OCI-LY1 (cell line): ENCODE data around the gene ADTRP.

Source experiments
- H2AFZ ChIP-seq: fragments of 200-600 bp; sonication (generic), shearing (Covaris generic); 2 replicates; pipeline ENCODE4 v1.6.0; 2014; ENCODE audit warnings: antibody characterized with exemption, mild to moderate bottlenecking, low read length
- H3F3A ChIP-seq: fragments of 200-600 bp; sonication (generic), shearing (Covaris generic); 2 replicates; pipeline ENCODE4 v1.6.0; 2014; ENCODE audit warnings: mild to moderate bottlenecking, antibody characterized with exemption, low read length, moderate library complexity; ENCODE audit not compliant: insufficient read depth
- H3K27ac ChIP-seq: fragments of 200-600 bp; sonication (generic); 2 replicates; pipeline ENCODE4 v1.5.1; 2014; ENCODE audit warnings: low read length, mixed run types, mild to moderate bottlenecking, low read depth; ENCODE audit not compliant: poor library complexity, severe bottlenecking
- H3K27me3 ChIP-seq: fragments of 200-600 bp; sonication (generic); 2 replicates; pipeline ENCODE4 v1.6.0; 2014; ENCODE audit warnings: antibody characterized with exemption, mild to moderate bottlenecking, low read length, moderate library complexity; ENCODE audit not compliant: insufficient read depth
- H3K36me3 ChIP-seq: fragments of 200-600 bp; sonication (generic); 2 replicates; pipeline ENCODE4 v1.6.1; 2014; ENCODE audit warnings: mild to moderate bottlenecking, antibody characterized with exemption, low read length, moderate library complexity, mixed read lengths; ENCODE audit not compliant: insufficient read depth
- H3K4me1 ChIP-seq: fragments of 200-600 bp; sonication (generic); 2 replicates; pipeline ENCODE4 v1.5.1; 2014; ENCODE audit warnings: mild to moderate bottlenecking, low read length, moderate library complexity; ENCODE audit not compliant: insufficient read depth, severe bottlenecking
- H3K4me2 ChIP-seq: fragments of 200-600 bp; sonication (generic), shearing (Covaris generic); 2 replicates; pipeline ENCODE4 v1.6.1; 2014; ENCODE audit warnings: low read length
- H3K4me3 ChIP-seq: fragments of 200-600 bp; sonication (generic); 2 replicates; pipeline ENCODE4 v1.5.1; 2014; ENCODE audit warnings: low read length, low read depth, mild to moderate bottlenecking, mixed read lengths; ENCODE audit not compliant: poor library complexity, severe bottlenecking
- H3K79me2 ChIP-seq: fragments of 200-600 bp; shearing (Covaris generic); 2 replicates; pipeline ENCODE4 v1.6.1; 2016; ENCODE audit warnings: mixed run types, low read length, mixed read lengths; ENCODE audit not compliant: insufficient read depth
- H3K9ac ChIP-seq: fragments of 200-600 bp; sonication (generic), shearing (Covaris generic); 2 replicates; pipeline ENCODE4 v1.6.1; 2014; ENCODE audit warnings: mild to moderate bottlenecking, low read length, mixed read lengths
- H3K9me2 ChIP-seq: fragments of 200-600 bp; sonication (generic), shearing (Covaris generic); 2 replicates; pipeline ENCODE4 v1.6.1; 2014; ENCODE audit warnings: low read depth, mild to moderate bottlenecking, low read length, mixed read lengths
- H3K9me3 ChIP-seq: fragments of 200-600 bp; shearing (Covaris generic); 2 replicates; pipeline ENCODE4 v1.6.1; 2014; ENCODE audit warnings: low read length, mixed read lengths
- H4K20me1 ChIP-seq: fragments of 200-600 bp; sonication (generic), shearing (Covaris generic); 2 replicates; pipeline ENCODE4 v1.6.0; 2016; ENCODE audit warnings: mild to moderate bottlenecking, low read length; ENCODE audit not compliant: insufficient read depth
- EZH2 ChIP-seq: fragments of 200-600 bp; sonication (generic), shearing (Covaris generic); IDR thresholded peaks from 2 replicates; pipeline ENCODE4 v1.8.0; 2017; ENCODE audit warnings: borderline replicate concordance, mixed run types, mild to moderate bottlenecking, antibody characterized with exemption, low read length, moderate library complexity, mixed read lengths
- TF ChIP-seq, protein P1 (sequence below): fragments of 200-600 bp; sonication (generic), shearing (Covaris generic); IDR thresholded peaks from 2 replicates; pipeline ENCODE4 v1.5.1; 2017; ENCODE audit warnings: mild to moderate bottlenecking, antibody characterized with exemption, low read length, moderate library complexity, mixed read lengths

ADTRP gene

DNA sequence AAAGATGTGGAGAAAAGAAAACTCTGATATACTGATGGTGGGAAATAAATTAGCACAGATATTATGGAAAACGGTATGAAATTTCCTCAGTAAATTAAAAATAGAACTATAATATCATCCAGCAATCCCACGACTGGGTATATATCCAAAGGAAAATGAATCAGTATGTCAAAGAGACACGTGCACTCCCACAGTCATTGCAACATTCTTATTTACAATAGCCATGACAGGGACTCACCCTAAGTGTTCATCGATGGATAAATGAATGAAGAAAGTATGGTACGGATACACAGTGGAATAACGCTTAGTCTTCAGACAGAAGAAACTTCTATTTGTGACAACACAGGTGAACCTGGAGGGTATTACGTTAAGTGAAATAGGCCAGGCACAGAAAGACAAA is 5.7 kb upstream of the ADTRP start:
- H4K20me1 ChIP-seq, result no peaks in the 10 kb centered on the region
- no peak overlapping the region for H2AFZ ChIP-seq
- no peaks in the 10 kb centered on the region for H3K79me2 ChIP-seq
- no peak overlapping the region for H3K4me2 ChIP-seq
- no peak overlapping the region for H3K4me3 ChIP-seq
- no peaks in the 10 kb centered on the region for H3K9me2 ChIP-seq
- H3K27ac ChIP-seq, result no peak overlapping the region
- H3K9me3 ChIP-seq, result no peaks in the 10 kb centered on the region
- no peaks in the 10 kb centered on the region for H3K36me3 ChIP-seq
- H3K4me1 ChIP-seq, result no peaks in the 10 kb centered on the region
- no peaks in the 10 kb centered on the region for H3F3A ChIP-seq
- H3K27me3 ChIP-seq, result no peaks in the 10 kb centered on the region
- no peak for TF ChIP-seq EZH2
- TF ChIP-seq, protein P1, sequence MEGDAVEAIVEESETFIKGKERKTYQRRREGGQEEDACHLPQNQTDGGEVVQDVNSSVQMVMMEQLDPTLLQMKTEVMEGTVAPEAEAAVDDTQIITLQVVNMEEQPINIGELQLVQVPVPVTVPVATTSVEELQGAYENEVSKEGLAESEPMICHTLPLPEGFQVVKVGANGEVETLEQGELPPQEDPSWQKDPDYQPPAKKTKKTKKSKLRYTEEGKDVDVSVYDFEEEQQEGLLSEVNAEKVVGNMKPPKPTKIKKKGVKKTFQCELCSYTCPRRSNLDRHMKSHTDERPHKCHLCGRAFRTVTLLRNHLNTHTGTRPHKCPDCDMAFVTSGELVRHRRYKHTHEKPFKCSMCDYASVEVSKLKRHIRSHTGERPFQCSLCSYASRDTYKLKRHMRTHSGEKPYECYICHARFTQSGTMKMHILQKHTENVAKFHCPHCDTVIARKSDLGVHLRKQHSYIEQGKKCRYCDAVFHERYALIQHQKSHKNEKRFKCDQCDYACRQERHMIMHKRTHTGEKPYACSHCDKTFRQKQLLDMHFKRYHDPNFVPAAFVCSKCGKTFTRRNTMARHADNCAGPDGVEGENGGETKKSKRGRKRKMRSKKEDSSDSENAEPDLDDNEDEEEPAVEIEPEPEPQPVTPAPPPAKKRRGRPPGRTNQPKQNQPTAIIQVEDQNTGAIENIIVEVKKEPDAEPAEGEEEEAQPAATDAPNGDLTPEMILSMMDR, result no peak
- H3K9ac ChIP-seq, result no peak overlapping the region

DNA sequence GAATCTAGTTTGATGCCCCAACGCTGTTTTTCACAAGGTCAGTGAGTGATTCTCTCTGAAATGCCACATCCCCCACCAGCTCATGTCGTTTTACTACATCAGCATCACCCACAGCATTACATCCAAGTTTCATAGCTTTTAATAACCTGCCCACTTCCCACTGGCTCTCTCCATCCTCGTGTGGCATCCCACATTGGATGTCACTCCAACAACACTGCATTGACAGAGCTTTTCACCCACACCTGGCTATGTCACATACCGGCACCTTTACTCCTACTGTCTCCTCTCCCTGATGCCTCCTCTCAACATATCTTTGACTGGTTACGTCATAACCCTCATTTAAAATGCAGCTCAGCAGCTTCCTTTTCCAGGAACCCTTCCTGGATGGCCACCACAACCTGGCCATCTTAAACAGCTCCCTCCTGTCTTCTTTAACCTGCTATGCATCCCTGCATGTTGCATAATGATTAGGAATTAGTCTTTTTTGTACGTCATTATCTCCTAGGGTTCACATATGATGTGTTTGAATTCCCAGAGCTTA is 5.0 kb upstream of the ADTRP start:
- Histone ChIP-seq H3K9ac (no peak overlapping the region), H3K27ac (no peak overlapping the region), H3K9me3 (no peaks in the 10 kb centered on the region), H3K4me1 (no peaks in the 10 kb centered on the region), H4K20me1 (no peaks in the 10 kb centered on the region), H3K27me3 (no peaks in the 10 kb centered on the region), H3K36me3 (no peaks in the 10 kb centered on the region), H3K79me2 (no peaks in the 10 kb centered on the region), H3K4me3 (no peak overlapping the region), H2AFZ (no peak overlapping the region), H3F3A (no peaks in the 10 kb centered on the region), H3K9me2 (no peaks in the 10 kb centered on the region), H3K4me2 (no peak overlapping the region)
- TF ChIP-seq, protein P1, result no peak
- TF ChIP-seq EZH2, result no peak

DNA sequence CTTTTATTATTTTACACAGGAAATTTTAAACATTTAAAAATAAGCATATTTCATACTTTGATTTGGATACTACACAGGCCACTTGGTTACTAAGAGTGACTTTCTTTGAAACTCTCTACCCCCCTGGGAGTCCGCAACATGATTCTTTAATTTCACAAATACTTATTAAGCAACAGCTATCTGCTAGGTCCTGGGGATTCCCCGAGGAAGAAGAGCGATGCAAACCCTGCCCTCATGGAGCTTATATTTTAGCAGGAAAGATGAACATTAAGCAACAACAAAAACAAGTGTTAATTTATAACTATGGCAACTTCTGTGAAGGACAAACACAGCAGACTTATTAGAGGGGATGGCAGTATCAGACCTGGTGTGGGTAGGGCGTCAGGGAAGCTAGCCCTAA is 3.9 kb upstream of the ADTRP start:
- no peaks in the 10 kb centered on the region for H3F3A ChIP-seq
- H4K20me1 ChIP-seq, result no peaks in the 10 kb centered on the region
- H3K27me3 ChIP-seq, result no peaks in the 10 kb centered on the region
- no peak overlapping the region for H2AFZ ChIP-seq
- no peak for TF ChIP-seq EZH2
- TF ChIP-seq, protein P1, result no peak
- H3K9ac ChIP-seq, result no peak overlapping the region
- no peaks in the 10 kb centered on the region for H3K4me1 ChIP-seq
- no peak overlapping the region for H3K4me2 ChIP-seq
- H3K27ac ChIP-seq, result no peak overlapping the region
- H3K9me3 ChIP-seq, result no peaks in the 10 kb centered on the region
- H3K79me2 ChIP-seq, result no peaks in the 10 kb centered on the region
- H3K9me2 ChIP-seq, result no peaks in the 10 kb centered on the region
- H3K4me3 ChIP-seq, result no peak overlapping the region
- H3K36me3 ChIP-seq, result no peaks in the 10 kb centered on the region
